ENCODE measurements around the gene PCDH9.

- TF ChIP-seq CTCF (IDR thresholded peaks at IDR 0.05; ENCODE audit: insufficient read depth, low read length, poor library complexity, severe bottlenecking) (no peak), EZH2phosphoT487 (conservative IDR thresholded peaks at IDR 0.05; ENCODE audit: low read length) (no peak)
These were observed 143.9 kb downstream of the PCDH9 start for GRCh38 chr13:67086260-67086659.

Data from SU-DHL-6 (cell line).